ENCODE data around the gene PYGM. TPM values are rescaled to one million over a fixed set of nuclear protein-coding genes. Genes with fewer than 3 reads are reported as not detected.

PYGM gene
- total RNA-seq, 1 experiment from 2014 or later, result 1.7 TPM

DNA sequence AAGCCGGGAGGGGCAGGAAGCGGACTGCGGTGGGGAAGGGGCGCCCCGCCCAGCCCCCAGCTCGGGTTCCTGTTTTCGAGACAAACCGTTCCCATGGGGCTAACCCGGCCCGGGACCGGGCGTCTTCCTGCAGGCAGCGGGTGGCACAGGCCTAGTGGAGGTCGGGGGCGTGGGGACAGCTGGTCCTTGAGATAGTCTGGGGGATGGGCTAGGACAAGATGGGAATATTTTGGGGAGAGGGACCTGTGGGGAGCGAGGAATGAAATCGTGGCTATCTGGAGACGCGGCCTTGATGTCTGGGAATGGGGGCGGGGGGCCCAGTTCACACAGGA is 14.6 kb downstream of the PYGM start (continued):
- TF ChIP-seq POLR2AphosphoS5 (IDR thresholded peaks at IDR 0.05; ENCODE audit: low read depth, low read length), result no peak

DNA sequence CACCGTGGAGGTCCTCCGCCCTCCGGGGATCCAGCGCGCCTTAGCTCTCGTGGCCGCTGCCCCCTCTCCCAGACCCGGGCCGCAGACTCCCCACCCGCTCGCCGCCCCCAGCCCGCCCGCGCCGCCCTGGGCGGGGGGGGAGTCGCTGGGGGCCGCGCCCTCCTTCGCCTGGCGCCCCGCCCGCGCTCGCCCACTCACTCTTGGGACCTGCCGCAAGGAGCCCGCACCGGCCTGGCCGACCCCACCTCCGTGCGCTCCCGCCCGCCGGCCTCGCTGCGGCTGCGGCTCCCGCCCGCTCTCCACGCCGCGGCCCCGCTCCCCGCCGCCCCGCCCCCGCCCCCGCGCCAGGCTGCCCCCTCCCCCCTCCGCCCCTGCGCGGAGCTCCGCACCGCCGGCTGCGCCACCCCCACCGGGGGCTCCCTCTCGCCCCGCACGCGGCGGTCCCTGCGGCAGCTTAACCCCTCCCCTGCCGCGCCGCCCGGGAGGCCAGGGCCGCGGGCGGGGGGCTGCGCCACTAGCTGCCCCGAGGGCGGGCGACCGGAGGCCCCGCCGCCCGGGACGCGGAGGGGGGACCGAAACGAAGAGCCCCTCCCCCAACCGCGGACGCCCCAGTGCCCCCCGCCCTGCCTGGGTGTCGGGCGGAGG is 15.1 kb downstream of the PYGM start:
- no peak overlapping the region for H2AFZ ChIP-seq (ENCODE audit: low read depth, low read length, poor library complexity, severe bottlenecking)
- no peak overlapping the region for H3K4me3 ChIP-seq (replicated peaks in 1 of 2; ENCODE audit: low read depth in 1 of 2, low read length in 2 of 2)
- H3K27ac ChIP-seq (ENCODE audit: low read depth, low read length), result no peak overlapping the region
- DNase-seq (ENCODE audit: low read depth, low spot score), result no peak
- H3K79me2 ChIP-seq (ENCODE audit: insufficient read depth, low read length), result no peaks in the 10 kb centered on the region
- no peak for ATAC-seq
- H3K27me3 ChIP-seq (ENCODE audit: insufficient read depth, low read length), result no peaks in the 10 kb centered on the region
- no peak overlapping the region for H3K4me2 ChIP-seq (ENCODE audit: low read length)
- intact Hi-C loops (cut with micrococcal nuclease), result loop anchor here (5.0 kb wide), 1 partner anchor 192 kb away; no protein-coding TSS in a partner anchor
- ChIA-PET CTCF (no interaction called here), POLR2A (no interaction called here), RAD21 (ENCODE audit: low non-redundant PET in 1 of 2, low total read pairs in 2 of 2, uncharacterized antibody in 2 of 2, unreplicated experiment in 2 of 2) (no interaction called here)
- H3K36me3 ChIP-seq (ENCODE audit: control insufficient read depth in 1 of 2, insufficient read depth in 2 of 2, low read length in 2 of 2), result no peaks in the 10 kb centered on the region
- peaks cover 7 to 26% of the 10 kb centered on the region in 2 experiments; a peak in 3 of 4 replicates for H3K4me1 ChIP-seq (ENCODE audit: control insufficient read depth in 1 of 2, insufficient read depth in 2 of 2, low read length in 2 of 2)
- no peaks in the 10 kb centered on the region for H3K9me2 ChIP-seq (ENCODE audit: insufficient read depth)
- H3K9me3 ChIP-seq (ENCODE audit: control insufficient read depth in 1 of 2, insufficient read depth in 1 of 2, low read depth in 1 of 2, low read length in 2 of 2), result no peaks in the 10 kb centered on the region
- BruUV-seq (replicated peaks), result no TSS peak
- TF ChIP-seq, protein P1, sequence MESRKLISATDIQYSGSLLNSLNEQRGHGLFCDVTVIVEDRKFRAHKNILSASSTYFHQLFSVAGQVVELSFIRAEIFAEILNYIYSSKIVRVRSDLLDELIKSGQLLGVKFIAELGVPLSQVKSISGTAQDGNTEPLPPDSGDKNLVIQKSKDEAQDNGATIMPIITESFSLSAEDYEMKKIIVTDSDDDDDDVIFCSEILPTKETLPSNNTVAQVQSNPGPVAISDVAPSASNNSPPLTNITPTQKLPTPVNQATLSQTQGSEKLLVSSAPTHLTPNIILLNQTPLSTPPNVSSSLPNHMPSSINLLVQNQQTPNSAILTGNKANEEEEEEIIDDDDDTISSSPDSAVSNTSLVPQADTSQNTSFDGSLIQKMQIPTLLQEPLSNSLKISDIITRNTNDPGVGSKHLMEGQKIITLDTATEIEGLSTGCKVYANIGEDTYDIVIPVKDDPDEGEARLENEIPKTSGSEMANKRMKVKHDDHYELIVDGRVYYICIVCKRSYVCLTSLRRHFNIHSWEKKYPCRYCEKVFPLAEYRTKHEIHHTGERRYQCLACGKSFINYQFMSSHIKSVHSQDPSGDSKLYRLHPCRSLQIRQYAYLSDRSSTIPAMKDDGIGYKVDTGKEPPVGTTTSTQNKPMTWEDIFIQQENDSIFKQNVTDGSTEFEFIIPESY (IDR thresholded peaks at IDR 0.05; ENCODE audit: extremely low read depth, insufficient replicate concordance, low read length), result no peak
- TF ChIP-seq, protein P2, sequence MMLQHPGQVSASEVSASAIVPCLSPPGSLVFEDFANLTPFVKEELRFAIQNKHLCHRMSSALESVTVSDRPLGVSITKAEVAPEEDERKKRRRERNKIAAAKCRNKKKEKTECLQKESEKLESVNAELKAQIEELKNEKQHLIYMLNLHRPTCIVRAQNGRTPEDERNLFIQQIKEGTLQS (IDR thresholded peaks at IDR 0.05), result no peak
- no peak for TF ChIP-seq EGR1 (IDR thresholded peaks at IDR 0.05; ENCODE audit: low read depth)
- no peak for TF ChIP-seq EZH2phosphoT487 (IDR thresholded peaks at IDR 0.05; ENCODE audit: borderline replicate concordance)
- TF ChIP-seq POLR2AphosphoS5 (IDR thresholded peaks at IDR 0.05; ENCODE audit: low read depth, low read length), result no peak
- no peak for TF ChIP-seq ZNF274 (IDR thresholded peaks at IDR 0.05; ENCODE audit: low read depth, low read length)
- no peaks in the 10 kb centered on the region for H4K20me1 ChIP-seq (ENCODE audit: insufficient read depth)
- H3K9ac ChIP-seq (ENCODE audit: low read length), result no peak overlapping the region

Measured in HCT116 (cell line).